HG03457 (cell line): ENCODE measurements around the gene KRTAP10-9.
"Not testable (repeated sequence)": the region's sequence is repeated elsewhere in the genome, so short reads cannot be mapped to it uniquely, and the experiment has no call there.

Experiments
- ATAC-seq: cut with Tn5 transposase; IDR thresholded peaks from one replicate; pipeline ENCODE4 v1.9.1; 2021; ENCODE audit warnings: moderate number of reproducible peaks; ENCODE audit not compliant: unreplicated experiment

Gene KRTAP10-9

GRCh38 chr21:44658541-44658910 is 31.6 kb downstream of the KRTAP10-9 start:
- no peak for ATAC-seq

- ATAC-seq = no peak
These were observed 32.2 kb downstream of the KRTAP10-9 start for GRCh38 chr21:44658913-44659595.

- not testable (repeated sequence) for ATAC-seq
These were observed 34.7 kb downstream of the KRTAP10-9 start for GRCh38 chr21:44661567-44661966.

DNA sequence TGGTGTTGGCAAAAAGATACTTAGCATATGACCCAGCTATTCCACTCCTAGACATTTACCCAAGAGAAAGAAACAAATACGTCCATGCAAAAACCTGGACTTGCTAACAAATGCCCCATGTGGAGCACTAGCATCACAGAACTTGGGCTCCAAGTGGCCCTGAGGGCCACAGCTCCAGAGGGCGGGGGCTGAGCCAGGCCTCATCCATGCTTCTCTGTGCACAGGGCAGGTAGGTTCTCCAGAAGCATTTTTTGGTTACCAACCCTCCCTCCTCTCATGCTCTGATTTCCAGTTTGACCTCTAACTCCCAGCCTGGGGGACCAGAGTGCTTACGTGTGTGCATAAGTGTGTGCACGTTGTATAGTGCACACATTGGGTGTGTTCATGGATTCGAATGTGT is 37.8 kb downstream of the KRTAP10-9 start:
- ATAC-seq = no peak

GRCh38 chr21:44666401-44667320 is 39.8 kb downstream of the KRTAP10-9 start, which contains the start of gene KRTAP12-2:
Gene KRTAP12-2, minus strand, starts transcription at chr21:44666927. Its CDS starts 41 bp downstream, at chr21:44666886.
- no peak for ATAC-seq

DNA sequence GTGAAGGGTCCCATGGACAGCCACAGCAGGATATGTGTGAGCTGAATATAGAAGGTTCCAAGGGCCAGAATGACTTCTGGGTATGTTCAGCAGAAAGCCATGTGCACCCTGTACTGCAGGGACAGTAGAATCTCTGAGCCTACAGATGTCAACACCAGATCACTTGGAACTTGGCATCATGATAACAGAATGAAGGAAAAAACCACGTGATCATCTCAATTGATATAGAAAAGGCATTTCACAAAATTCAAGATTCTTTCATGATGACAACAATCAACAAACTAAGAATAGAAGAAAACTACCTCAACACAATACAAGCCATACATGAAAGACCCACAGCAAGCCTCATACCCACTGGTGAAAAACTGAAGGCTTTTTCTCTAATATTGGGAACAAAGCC is 40.7 kb downstream of the KRTAP10-9 start:
- ATAC-seq = no peak

DNA sequence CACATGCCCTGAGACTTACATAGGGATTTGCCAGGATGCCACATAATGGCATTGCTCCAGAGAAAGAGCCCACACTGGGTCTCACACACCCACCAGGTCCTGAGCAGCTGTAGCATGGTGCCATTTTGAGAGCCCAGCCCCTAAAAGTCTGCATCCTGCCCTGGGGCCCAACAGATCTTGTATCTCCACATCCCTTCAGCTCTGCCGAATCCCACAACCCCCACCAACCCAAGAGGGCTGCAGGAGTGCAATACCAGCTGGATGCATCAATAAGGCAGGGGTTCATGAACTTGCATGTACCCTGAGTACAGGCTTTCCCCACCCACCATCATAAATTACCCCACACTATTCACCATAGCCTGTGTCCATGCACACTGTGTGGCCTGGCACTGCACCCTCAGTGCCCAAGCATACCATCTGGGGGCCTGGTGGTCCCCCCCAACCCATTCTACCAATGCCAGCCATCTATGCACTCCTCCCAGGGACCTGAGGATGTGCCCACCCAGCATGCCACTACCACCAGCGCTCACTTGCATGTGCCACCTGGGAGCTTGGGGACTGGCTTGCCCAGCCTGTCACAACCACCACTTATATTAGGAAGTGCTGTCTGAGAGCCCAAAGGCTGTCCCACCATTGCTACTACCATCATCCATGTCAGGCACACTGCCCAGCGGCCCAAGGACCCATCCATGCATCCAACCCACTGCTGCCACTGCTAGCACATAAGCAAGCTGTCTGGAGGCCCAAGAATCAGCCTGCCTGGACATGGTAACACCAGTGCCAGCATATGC is 43.9 kb downstream of the KRTAP10-9 start:
- ATAC-seq = no peak

DNA sequence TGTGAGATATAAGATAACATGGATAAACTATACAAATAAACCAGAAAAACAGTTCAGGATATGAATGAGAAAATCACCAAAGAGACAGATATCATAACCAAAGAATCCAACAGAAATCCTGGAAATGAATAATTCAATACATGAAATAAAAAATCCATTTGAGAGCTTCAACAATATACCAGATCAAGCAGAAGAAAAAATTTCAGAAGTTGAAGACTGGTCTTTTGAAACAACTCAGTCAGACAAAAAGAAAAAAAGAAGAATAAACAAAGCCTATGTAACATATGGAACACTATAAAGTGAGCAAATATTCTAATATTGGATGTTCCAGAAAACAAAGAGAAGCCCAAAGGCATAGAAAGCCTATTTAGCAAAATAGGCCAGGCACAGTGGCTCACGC is 45.0 kb downstream of the KRTAP10-9 start:
- no peak for ATAC-seq

- ATAC-seq = no peak
These were observed 51.0 kb downstream of the KRTAP10-9 start for GRCh38 chr21:44677881-44678280.
